Left lung (tissue), 10 donors: ENCODE results near the gene RNASE8. TPM values are rescaled to one million over a fixed set of nuclear protein-coding genes. Genes with fewer than 3 reads are reported as not detected.
A peak's percentile ranks its signal among the peaks of the same experiment; 100 is the strongest.

Experiments
- ATAC-seq: fragments of 200-7000 bp; cut with Tn5 transposase; one replicate; pipeline ENCODE4 v1.9.1; 2020; ENCODE audit warnings: moderate library complexity
- DNase-seq, 4 donors: peaks; one replicate each; pipeline ENCODE4 v3.0.0-alpha.2; 2013 to 2020
- H3K27ac ChIP-seq, 2 donors: fragments of 200-600 bp; sonication (generic) in 1 of 2; one replicate each; pipeline versions ENCODE4 v1.5.0 to v1.8.0; 2020 to 2021
- H3K27me3 ChIP-seq, 2 donors: fragments of 200-600 bp; sonication (generic) in 1 of 2; one replicate each; pipeline versions ENCODE4 v1.5.0 to v1.8.0; 2020 to 2021
- H3K36me3 ChIP-seq, 2 donors: fragments of 200-600 bp; sonication (generic) in 1 of 2; one replicate each; pipeline versions ENCODE4 v1.5.0 to v1.8.0; 2020 to 2021
- H3K4me1 ChIP-seq, 2 donors: fragments of 200-600 bp; one replicate each; pipeline ENCODE4 v1.8.0; 2021
- H3K4me3 ChIP-seq, 2 donors: fragments of 200-600 bp; sonication (generic) in 1 of 2; one replicate each; pipeline versions ENCODE4 v1.5.0 to v1.8.0; 2020 to 2021; ENCODE audit warnings: mild to moderate bottlenecking in 1 of 2
- H3K9me3 ChIP-seq, 2 donors: fragments of 200-600 bp; sonication (generic) in 1 of 2; one replicate each; pipeline versions ENCODE4 v1.5.0 to v1.8.0; 2020 to 2021
- intact Hi-C, 2 donors: fragments of 100-400 bp; cut with DNase I; formaldehyde crosslinking; loops; one replicate each; pipeline versions ENCODE4 v1.11.2 to v1.14.2; 2022
- polyA plus RNA-seq, 6 donors: library from polyadenylated mRNA; unstranded; fragments of 120-200 nt; gene quantifications; one replicate each; pipeline ENCODE4 v1.2.1, GENCODE V29; 2013; ENCODE audit not compliant: insufficient read length in 6 of 6
- total RNA-seq, 2 donors: library from RNA; stranded (reverse); fragmentation: NEBNext Ultra II Directional; extraction: Animal tissue kit (Norgen Biotek cat#: 25700); gene quantifications; one replicate each; pipeline ENCODE4 v1.2.1, GENCODE V29; 2021
- TF ChIP-seq, protein P1 (sequence below), 2 donors: fragments of 200-600 bp; sonication (generic) in 1 of 2; IDR thresholded peaks; one replicate each; pipeline versions ENCODE4 v1.5.0 to v1.8.0; 2021; ENCODE audit warnings: antibody characterized with exemption in 2 of 2
- donor health status: DM: no; HTN: yes; CAD: no.
- donor health status: DM: no; HTN: no; CAD: no.

The RNASE8 gene
- total and polyA plus RNA-seq, 8 donors: 0.21 to 0.31 TPM; not detected in 6

DNA sequence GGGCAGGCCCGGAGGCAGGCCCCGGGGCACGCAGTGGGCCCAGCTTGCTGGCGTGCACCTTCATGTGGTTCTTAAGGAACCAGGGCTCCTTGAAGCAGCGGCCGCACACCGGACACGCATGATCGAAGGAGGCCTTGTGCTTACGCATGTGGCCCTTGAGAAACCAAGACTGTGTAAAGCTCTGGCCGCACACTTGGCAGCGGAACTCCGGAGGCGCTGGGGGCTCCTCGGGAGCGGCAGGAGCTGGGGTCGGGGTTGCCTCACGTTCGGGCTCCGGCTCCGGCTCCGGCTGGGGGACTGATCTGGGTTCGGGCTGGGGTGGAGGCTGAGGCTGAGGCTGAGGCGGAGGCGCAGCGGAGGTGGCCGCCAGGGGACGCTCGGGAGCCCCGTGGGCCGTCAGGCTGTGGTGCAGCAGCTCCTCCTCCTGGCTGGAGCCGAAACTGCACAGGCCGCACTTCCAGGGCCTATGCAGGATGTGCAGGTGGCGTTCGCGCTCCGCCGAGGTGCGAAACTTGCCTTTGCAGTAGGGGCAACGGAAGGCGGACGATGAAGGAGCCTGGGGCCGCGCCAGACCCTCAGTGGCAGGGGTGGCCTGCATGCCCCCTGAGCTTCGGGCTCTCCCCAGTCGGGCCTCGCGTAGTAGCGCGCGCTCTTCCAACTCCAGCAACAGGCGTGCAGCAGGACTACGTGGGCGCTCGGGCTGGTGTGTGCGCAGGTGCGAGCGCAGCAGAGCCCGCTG lies 34.8 kb downstream of the RNASE8 start:
- ATAC-seq: peak; percentile 97
- Histone ChIP-seq H3K4me1 (peaks cover 0 to 43% of the 10 kb centered on the region in 2 donors), H3K27ac (no peak overlapping the region), H3K9me3 (no peaks in the 10 kb centered on the region), H3K27me3 (peaks cover 0 to 2% of the 10 kb centered on the region in 2 donors), H3K4me3 (no peak overlapping the region), H3K36me3 (peaks cover 0 to 44% of the 10 kb centered on the region in 2 donors)
- intact Hi-C loops: loop anchor here in 1 of 2 donors (5.0 kb wide), 1 partner anchor 75 kb away; no protein-coding TSS in a partner anchor
- TF ChIP-seq, protein P1, sequence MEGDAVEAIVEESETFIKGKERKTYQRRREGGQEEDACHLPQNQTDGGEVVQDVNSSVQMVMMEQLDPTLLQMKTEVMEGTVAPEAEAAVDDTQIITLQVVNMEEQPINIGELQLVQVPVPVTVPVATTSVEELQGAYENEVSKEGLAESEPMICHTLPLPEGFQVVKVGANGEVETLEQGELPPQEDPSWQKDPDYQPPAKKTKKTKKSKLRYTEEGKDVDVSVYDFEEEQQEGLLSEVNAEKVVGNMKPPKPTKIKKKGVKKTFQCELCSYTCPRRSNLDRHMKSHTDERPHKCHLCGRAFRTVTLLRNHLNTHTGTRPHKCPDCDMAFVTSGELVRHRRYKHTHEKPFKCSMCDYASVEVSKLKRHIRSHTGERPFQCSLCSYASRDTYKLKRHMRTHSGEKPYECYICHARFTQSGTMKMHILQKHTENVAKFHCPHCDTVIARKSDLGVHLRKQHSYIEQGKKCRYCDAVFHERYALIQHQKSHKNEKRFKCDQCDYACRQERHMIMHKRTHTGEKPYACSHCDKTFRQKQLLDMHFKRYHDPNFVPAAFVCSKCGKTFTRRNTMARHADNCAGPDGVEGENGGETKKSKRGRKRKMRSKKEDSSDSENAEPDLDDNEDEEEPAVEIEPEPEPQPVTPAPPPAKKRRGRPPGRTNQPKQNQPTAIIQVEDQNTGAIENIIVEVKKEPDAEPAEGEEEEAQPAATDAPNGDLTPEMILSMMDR (IDR thresholded peaks at IDR 0.05): peak; percentile 100
- DNase-seq: peak; percentile 60 to 98 (median 85)

DNA sequence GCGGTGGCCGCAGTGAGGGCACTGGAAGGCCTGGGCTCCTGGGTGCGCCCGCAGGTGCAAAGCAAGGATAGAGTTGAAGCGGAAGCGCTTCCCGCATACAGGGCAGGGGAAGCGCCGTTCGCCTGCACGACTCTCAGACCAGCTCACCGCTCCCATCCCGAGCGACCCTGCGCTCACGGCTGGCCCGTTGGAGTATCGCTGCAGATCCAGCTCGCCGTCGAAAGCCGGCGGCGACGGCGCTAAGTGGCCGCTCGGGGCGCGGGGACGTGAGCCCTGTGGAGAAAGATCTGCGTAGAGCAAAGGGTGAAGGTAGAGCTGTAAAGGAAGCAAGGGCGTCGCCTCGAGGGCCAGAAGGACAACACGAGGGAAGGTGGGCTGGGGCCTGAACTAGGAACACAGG lies 35.4 kb downstream of the RNASE8 start:
- no peaks in the 10 kb centered on the region for H3K9me3 ChIP-seq
- H3K27me3 ChIP-seq: peaks cover 0 to 7% of the 10 kb centered on the region in 2 donors
- peaks cover 0 to 41% of the 10 kb centered on the region in 2 donors for H3K4me1 ChIP-seq
- H3K4me3 ChIP-seq: no peak overlapping the region
- DNase-seq: peak in 1 of 4 donors; percentile 76
- no peak for ATAC-seq
- no peak overlapping the region for H3K27ac ChIP-seq
- intact Hi-C loops: loop anchor here in 1 of 2 donors (5.0 kb wide), 1 partner anchor 76 kb away; no protein-coding TSS in a partner anchor
- TF ChIP-seq, protein P1 (IDR thresholded peaks at IDR 0.05): no peak
- H3K36me3 ChIP-seq: peaks cover 0 to 44% of the 10 kb centered on the region in 2 donors

DNA sequence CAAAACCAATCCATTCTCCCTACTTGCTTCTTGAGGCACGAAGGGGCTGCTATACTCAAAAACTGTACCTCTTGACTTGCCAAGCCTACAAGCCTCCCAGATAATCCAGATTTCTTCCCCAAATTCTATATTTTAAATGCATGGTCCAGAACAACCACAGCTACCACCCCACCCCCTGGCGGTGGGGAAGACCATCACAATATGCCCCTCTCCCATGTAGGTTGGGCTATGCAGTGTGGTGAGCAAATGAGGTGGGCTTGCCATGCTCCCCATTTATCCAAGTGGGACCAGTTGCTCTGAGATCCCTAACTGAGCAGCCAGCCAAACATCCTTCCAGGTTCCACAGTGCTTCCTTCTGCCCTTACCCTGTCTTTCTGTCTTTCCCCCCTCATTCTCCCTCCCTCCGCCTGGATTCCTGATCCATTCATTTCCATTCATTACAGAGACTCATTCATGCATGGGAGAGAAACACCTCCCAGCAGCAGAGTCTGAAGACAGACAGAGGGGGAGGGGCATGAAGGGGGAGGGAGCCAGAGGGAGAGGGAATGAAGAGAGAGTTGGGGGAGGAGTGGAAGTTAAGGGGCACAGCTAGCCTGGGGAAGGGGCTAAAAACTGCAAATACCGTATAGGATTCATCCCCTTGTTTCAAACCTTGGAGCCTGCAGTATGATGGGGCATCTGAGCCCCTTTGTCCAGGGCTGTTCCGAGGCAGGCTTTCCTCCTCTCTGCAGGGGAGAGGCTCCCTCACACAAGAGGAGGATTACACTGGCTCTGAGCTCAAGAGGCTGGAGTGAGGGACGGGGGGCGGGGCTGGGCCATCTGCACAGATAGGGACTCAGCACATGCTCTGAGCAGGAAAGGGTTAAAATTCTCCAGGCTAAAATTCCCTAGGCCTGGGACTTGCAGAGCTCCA lies 36.4 kb downstream of the RNASE8 start:
- no peak overlapping the region for H3K4me3 ChIP-seq
- H3K27ac ChIP-seq: no peak overlapping the region
- DNase-seq (no peak), ATAC-seq (no peak)
- H3K27me3 ChIP-seq: peaks cover 0 to 13% of the 10 kb centered on the region in 2 donors
- H3K4me1 ChIP-seq: peaks cover 0 to 34% of the 10 kb centered on the region in 2 donors
- H3K9me3 ChIP-seq: no peaks in the 10 kb centered on the region
- TF ChIP-seq, protein P1 (IDR thresholded peaks at IDR 0.05): no peak
- intact Hi-C loops: loop anchor here in 1 of 2 donors (5.0 kb wide), 1 partner anchor 77 kb away; no protein-coding TSS in a partner anchor
- peaks cover 0 to 39% of the 10 kb centered on the region in 2 donors for H3K36me3 ChIP-seq

DNA sequence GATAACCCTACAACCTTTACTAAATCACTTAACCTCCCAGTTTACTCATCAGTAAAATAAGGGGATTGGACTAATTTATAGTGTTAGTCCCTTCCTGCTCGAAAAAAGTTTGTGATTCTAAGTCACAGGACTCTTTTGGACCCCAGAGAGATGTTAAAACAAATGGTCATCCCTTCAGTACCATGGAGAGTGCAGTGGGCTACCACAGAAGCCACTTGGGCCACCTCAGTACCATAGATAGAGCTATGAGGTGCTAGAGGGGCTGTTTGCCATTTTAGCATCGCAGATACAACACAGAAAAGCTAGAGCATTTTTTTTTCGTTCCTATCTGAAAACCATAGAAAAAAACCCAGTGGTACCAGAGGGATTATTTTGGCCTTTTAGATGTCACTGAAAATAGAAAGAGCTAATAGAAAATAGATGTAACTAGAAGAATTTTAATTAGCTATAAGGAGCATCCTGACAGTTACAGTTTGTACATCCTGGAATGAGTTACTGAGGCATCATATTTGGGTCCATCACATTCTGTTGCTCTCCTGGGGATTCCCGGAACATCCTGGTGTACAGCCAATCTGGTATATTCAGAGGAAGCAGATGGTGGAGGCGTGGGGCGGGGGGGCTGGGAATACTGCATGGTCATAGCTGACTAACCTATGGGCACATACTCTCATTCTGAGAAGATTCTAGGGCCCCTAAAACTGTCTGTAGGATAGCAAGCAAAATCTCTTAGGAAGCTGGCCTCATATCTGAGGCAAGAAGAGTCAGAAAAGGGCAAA lies 38.0 kb downstream of the RNASE8 start:
- peaks cover 0 to 16% of the 10 kb centered on the region in 2 donors for H3K27me3 ChIP-seq
- ATAC-seq (no peak), DNase-seq (no peak)
- intact Hi-C loops: no loop called here
- no peak overlapping the region for H3K4me3 ChIP-seq
- peak overlapping the region in 1 of 2 donors; percentile 45 for H3K27ac ChIP-seq
- H3K36me3 ChIP-seq: peaks cover 0 to 24% of the 10 kb centered on the region in 2 donors
- peaks cover 5 to 41% of the 10 kb centered on the region in 2 donors for H3K4me1 ChIP-seq
- TF ChIP-seq, protein P1 (IDR thresholded peaks at IDR 0.05): no peak
- no peaks in the 10 kb centered on the region for H3K9me3 ChIP-seq
